Thymus (tissue), 11 donors: ENCODE measurements around the gene NRG2. TPM values are rescaled to one million over a fixed set of nuclear protein-coding genes. Genes with fewer than 3 reads are reported as not detected.

Source experiments
- DNase-seq, 9 donors: peaks; one replicate each; pipeline ENCODE4 v3.0.0-alpha.2; 2013; ENCODE audit warnings: low spot score in 9 of 9, low read depth in 6 of 9, missing footprints in 1 of 9
- H3K27ac ChIP-seq, 2 donors: one replicate each; pipeline ENCODE4 v1.5.1; 2013; ENCODE audit warnings: control low read depth in 1 of 2, low read depth in 1 of 2, low read length in 1 of 2, mild to moderate bottlenecking in 1 of 2, moderate library complexity in 1 of 2
- H3K27me3 ChIP-seq, 2 donors: one replicate each; pipeline ENCODE4 v1.5.1; 2013; ENCODE audit warnings: low read length in 1 of 2; ENCODE audit not compliant: control insufficient read depth in 2 of 2, insufficient read depth in 1 of 2
- H3K36me3 ChIP-seq, 2 donors: one replicate each; pipeline ENCODE4 v1.5.1; 2013; ENCODE audit warnings: low read length in 1 of 2, mild to moderate bottlenecking in 1 of 2, moderate library complexity in 1 of 2; ENCODE audit not compliant: control insufficient read depth in 2 of 2, insufficient read depth in 2 of 2
- H3K4me1 ChIP-seq, 2 donors: one replicate each; pipeline ENCODE4 v1.5.1; 2013; ENCODE audit warnings: low read length in 2 of 2; ENCODE audit not compliant: control insufficient read depth in 2 of 2, insufficient read depth in 2 of 2
- H3K4me3 ChIP-seq, 2 donors: one replicate each; pipeline ENCODE4 v1.5.1; 2013; ENCODE audit warnings: low read length in 2 of 2, control low read depth in 1 of 2, mild to moderate bottlenecking in 1 of 2
- H3K9me3 ChIP-seq, 2 donors: one replicate each; pipeline ENCODE4 v1.5.1; 2013; ENCODE audit warnings: low read length in 1 of 2, mild to moderate bottlenecking in 1 of 2; ENCODE audit not compliant: control insufficient read depth in 2 of 2, insufficient read depth in 1 of 2
- WGBS: extraction: QIAGEN DNeasy Blood & Tissue Kit; methylation state at CpG from one replicate; pipeline ENCODE4 v1.1.7; 2013; 5-methylcytosine and 5-hydroxymethylcytosine counted together
- polyA plus RNA-seq: library from polyadenylated mRNA; stranded (reverse); fragments of 200-250 nt; gene quantifications from one replicate; pipeline ENCODE4 v1.2.3, GENCODE V29; 2013
- total RNA-seq: library from RNA; stranded (reverse); fragments of 120-200 nt; gene quantifications from one replicate; pipeline ENCODE4 v1.2.4, GENCODE V29; 2013
- donor health status: healthy.

The NRG2 gene
- total and polyA plus RNA-seq, 2 donors: 0.38 to 0.96 TPM

GRCh38 chr5:140035881-140036280, 7.2 kb downstream of the NRG2 start:
- 85% methylated on average over 2 of the region's 2 CpGs for WGBS
- no peaks in the 10 kb centered on the region for H3K9me3 ChIP-seq
- no peak overlapping the region for H3K27ac ChIP-seq
- H3K4me1 ChIP-seq: no peaks in the 10 kb centered on the region
- no peaks in the 10 kb centered on the region for H3K36me3 ChIP-seq
- DNase-seq: no peak
- no peak overlapping the region for H3K4me3 ChIP-seq
- peaks cover 7 to 40% of the 10 kb centered on the region in 2 donors for H3K27me3 ChIP-seq

- 92% methylated on average over 3 of the region's 3 CpGs for WGBS
- Histone ChIP-seq H3K27me3 (peaks cover 0 to 14% of the 10 kb centered on the region in 2 donors), H3K27ac (no peak overlapping the region), H3K36me3 (no peaks in the 10 kb centered on the region), H3K4me3 (no peak overlapping the region), H3K4me1 (no peaks in the 10 kb centered on the region), H3K9me3 (no peaks in the 10 kb centered on the region)
- DNase-seq: no peak
Measured at GRCh38 chr5:140033037-140033760, 9.9 kb downstream of the NRG2 start.

GRCh38 chr5:140032296-140032695, 10.8 kb downstream of the NRG2 start:
- Histone ChIP-seq H3K9me3 (no peaks in the 10 kb centered on the region), H3K4me3 (no peak overlapping the region), H3K4me1 (no peaks in the 10 kb centered on the region), H3K36me3 (no peaks in the 10 kb centered on the region), H3K27me3 (peaks cover 0 to 8% of the 10 kb centered on the region in 2 donors), H3K27ac (no peak overlapping the region)
- 95% methylated on average over 2 of the region's 2 CpGs for WGBS
- DNase-seq: no peak

GRCh38 chr5:140027807-140028206, 15.3 kb downstream of the NRG2 start:
- no peak for DNase-seq
- Histone ChIP-seq H3K9me3 (no peaks in the 10 kb centered on the region), H3K27ac (no peak overlapping the region), H3K27me3 (peaks cover 0 to 10% of the 10 kb centered on the region in 2 donors), H3K4me3 (no peak overlapping the region), H3K36me3 (no peaks in the 10 kb centered on the region), H3K4me1 (no peaks in the 10 kb centered on the region)
- WGBS: 96% methylated on average over 2 of the region's 2 CpGs

GRCh38 chr5:140025736-140026135, 17.4 kb downstream of the NRG2 start:
- no peak for DNase-seq
- Histone ChIP-seq H3K27ac (no peak overlapping the region), H3K36me3 (no peaks in the 10 kb centered on the region), H3K4me1 (no peaks in the 10 kb centered on the region), H3K27me3 (peaks cover 0 to 10% of the 10 kb centered on the region in 2 donors), H3K9me3 (no peaks in the 10 kb centered on the region), H3K4me3 (no peak overlapping the region)
- WGBS: 86% methylated on average over 3 of the region's 3 CpGs

GRCh38 chr5:140024928-140025327, 18.2 kb downstream of the NRG2 start:
- Histone ChIP-seq H3K36me3 (no peaks in the 10 kb centered on the region), H3K27ac (no peak overlapping the region), H3K4me1 (no peaks in the 10 kb centered on the region), H3K27me3 (peaks cover 0 to 11% of the 10 kb centered on the region in 2 donors), H3K9me3 (no peaks in the 10 kb centered on the region), H3K4me3 (no peak overlapping the region)
- WGBS: 26% methylated on average over 1 of the region's 1 CpG
- no peak for DNase-seq

- DNase-seq: no peak
- H3K9me3 ChIP-seq: no peaks in the 10 kb centered on the region
- peaks cover 3 to 20% of the 10 kb centered on the region in 2 donors for H3K27me3 ChIP-seq
- 90% methylated on average over 6 of the region's 6 CpGs for WGBS
- no peak overlapping the region for H3K27ac ChIP-seq
- no peaks in the 10 kb centered on the region for H3K4me1 ChIP-seq
- H3K4me3 ChIP-seq: no peak overlapping the region
- no peaks in the 10 kb centered on the region for H3K36me3 ChIP-seq
Measured at GRCh38 chr5:140023611-140024191, 19.4 kb downstream of the NRG2 start.

GRCh38 chr5:140020601-140021177, 22.4 kb downstream of the NRG2 start:
- Histone ChIP-seq H3K36me3 (no peaks in the 10 kb centered on the region), H3K27ac (no peak overlapping the region), H3K4me3 (no peak overlapping the region), H3K27me3 (peaks cover 3 to 29% of the 10 kb centered on the region in 2 donors), H3K9me3 (no peaks in the 10 kb centered on the region), H3K4me1 (no peaks in the 10 kb centered on the region)
- no peak for DNase-seq
- 88% methylated on average over 4 of the region's 4 CpGs for WGBS

- H3K27ac ChIP-seq: no peak overlapping the region
- H3K27me3 ChIP-seq: peaks cover 3 to 25% of the 10 kb centered on the region in 2 donors
- no peak for DNase-seq
- H3K36me3 ChIP-seq: no peaks in the 10 kb centered on the region
- H3K9me3 ChIP-seq: no peaks in the 10 kb centered on the region
- H3K4me3 ChIP-seq: no peak overlapping the region
- H3K4me1 ChIP-seq: no peaks in the 10 kb centered on the region
- WGBS: 56% methylated on average over 4 of the region's 4 CpGs
Measured at GRCh38 chr5:140018920-140019644, 24.0 kb downstream of the NRG2 start.
